HG03342 (cell line): ENCODE data around the gene ARID5A.

Experiments
- ATAC-seq: cut with Tn5 transposase; IDR thresholded peaks from one replicate; pipeline ENCODE4 v1.9.1; 2021; ENCODE audit warnings: mild to moderate bottlenecking, moderate library complexity; ENCODE audit not compliant: unreplicated experiment

ARID5A gene

DNA sequence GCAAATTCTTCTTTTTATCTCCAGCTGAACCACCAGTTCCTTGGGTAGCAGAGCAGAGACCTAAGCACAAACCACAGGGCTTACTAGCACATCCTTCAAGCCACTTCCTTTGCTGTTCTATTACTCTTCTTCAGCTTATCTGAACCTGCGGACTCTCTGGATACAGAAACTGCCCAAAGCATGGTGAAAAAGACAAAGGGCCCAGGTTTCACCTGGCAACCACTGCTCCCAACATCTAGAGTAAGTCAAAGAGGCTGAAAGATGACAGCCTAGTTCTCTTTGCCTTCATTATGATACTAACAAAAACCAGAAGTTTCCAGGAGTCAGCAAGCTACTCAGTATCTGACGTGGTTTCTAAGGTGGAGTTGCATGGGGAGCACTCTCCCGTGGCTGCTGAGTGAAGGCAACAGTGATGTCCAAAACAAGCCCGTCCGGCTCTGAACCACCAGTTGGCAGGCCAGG, 58.2 kb downstream of the ARID5A start:
- no peak for ATAC-seq

DNA sequence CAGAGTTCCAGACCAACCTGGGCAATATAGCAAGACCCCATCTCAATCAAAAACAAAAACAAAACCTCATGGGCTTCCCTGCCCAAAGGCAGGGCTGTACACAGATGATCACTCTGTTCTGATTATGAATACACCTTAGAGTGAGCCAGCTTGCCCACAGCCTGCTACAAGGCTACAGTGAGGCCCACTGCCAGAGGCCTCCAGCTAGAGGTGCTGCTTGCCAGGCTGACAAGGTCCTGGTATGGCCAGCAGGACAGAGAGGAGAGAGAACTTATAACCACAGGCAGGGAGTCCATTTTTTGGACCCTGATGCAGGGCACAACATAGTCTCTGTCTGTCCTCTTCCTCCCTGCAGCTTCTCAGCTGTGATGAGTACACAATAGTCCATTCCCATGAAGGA, 60.0 kb downstream of the ARID5A start:
- ATAC-seq: no peak

GRCh38 chr2:96599941-96600340, 63.4 kb downstream of the ARID5A start:
- no peak for ATAC-seq

- no peak for ATAC-seq
Measured at GRCh38 chr2:96601382-96602292, 65.1 kb downstream of the ARID5A start.
